GM10248 (cell line): ENCODE data around the gene CLSTN1.

ENCODE experiments used
- CTCF ChIA-PET: fragments of 300-600 bp; sonication (Branson Sonifier 250); formaldehyde crosslinking; extraction: SDS; loops from one replicate; lab custom pipeline; 2021; ENCODE audit warnings: antibody characterized with exemption; lab: Yijun Ruan, JAX
- POLR2A ChIA-PET: fragments of 350-650 bp; sonication (Branson Sonifier 250); formaldehyde crosslinking; extraction: SDS; loops from one replicate; lab custom pipeline; 2020; ENCODE audit warnings: antibody characterized with exemption; lab: Yijun Ruan, JAX
- DNase-seq: peaks from one replicate; pipeline ENCODE4 v3.0.0; 2012; ENCODE audit errors: extremely low spot score
- CTCF ChIP-seq: IDR thresholded peaks from 2 replicates; pipeline ENCODE4 v1.5.1; 2012; ENCODE audit warnings: mild to moderate bottlenecking, low read depth; ENCODE audit errors: extremely low read depth, missing control alignments, control extremely low read depth

Gene CLSTN1

DNA sequence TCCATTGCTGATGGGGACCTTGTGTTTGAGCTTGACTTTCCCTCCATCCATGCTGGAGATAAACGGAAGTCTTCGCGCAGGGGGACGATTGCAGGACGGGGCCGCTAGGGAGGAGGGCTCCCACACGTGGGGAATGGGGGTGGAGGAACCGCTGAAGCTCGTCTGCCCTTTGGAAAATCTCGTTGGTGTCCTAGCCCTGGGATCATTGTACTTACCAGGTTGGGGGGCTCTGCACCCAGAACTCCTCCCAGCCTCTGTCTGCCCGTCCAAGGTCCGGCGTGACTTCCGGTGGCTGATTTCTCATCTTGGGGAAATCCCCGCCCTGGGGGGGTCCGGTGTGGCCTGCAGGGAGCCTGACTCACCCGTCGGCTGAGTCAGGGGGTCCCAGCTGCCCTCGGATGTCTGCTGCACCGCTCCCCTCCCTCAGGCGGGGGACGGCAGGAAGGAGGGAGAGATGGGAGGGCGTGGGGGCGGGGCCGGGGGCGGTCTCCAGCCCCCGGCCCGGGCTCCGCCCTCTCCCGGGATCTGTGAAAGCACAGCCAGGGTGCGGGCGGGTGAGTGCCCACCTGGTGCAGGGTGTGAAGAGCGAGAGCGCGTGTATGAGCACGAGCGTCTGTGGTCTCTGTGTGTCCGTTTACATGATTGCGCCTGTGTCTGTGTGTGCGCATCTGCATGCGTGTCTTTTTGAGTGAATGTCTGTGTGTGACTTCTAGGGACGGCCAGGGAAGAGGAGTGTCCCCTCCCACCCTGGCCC, 136.5 kb downstream of the CLSTN1 start:
- POLR2A ChIA-PET: interaction anchor here (0.7 to 1.4 kb wide), 2 partner anchors 32 to 33 kb away, joined by 3 to 5 read pairs; no protein-coding TSS in a partner anchor
- CTCF ChIA-PET: interaction anchor here (0.9 to 3.8 kb wide), 6 partner anchors 8 to 72 kb away, joined by 3 to 18 read pairs (median 4); no protein-coding TSS in a partner anchor
- DNase-seq: peak; percentile 78
- peak; percentile 2 for TF ChIP-seq CTCF

GRCh38 chr1:9684801-9685200, 139.0 kb downstream of the CLSTN1 start:
- no peak for DNase-seq
- ChIA-PET CTCF (interaction anchor here (1.3 to 1.6 kb wide), 3 partner anchors 12 to 58 kb away, joined by 3 to 7 read pairs (median 3); no protein-coding TSS in a partner anchor), POLR2A (interaction anchor here (0.6 kb wide), 1 partner anchor 27 kb away, joined by 3 read pairs; no protein-coding TSS in a partner anchor)
- TF ChIP-seq CTCF: no peak

DNA sequence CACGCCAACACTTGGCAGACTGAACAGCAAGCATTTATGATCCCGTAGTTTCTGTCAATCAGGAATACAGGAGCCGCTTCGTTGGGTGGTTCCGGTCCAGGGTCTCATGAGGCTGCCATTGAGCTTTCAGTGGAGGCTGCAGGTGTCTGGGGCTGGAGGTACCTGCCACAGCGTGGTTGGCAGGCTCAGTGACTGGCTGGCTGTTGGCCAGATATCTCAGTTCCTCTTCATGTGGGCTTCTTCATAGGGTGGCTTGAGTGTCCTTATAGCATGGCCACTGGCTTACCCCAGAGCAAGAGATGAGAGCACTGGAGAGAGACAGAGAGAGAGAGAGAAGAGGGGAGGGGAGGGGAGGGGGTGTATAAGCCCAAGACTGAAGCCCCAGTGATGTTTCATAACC, 142.9 kb downstream of the CLSTN1 start:
- ChIA-PET CTCF (interaction anchor here (1.0 to 2.7 kb wide), 7 partner anchors 10 to 194 kb away, joined by 3 to 14 read pairs (median 3); partner anchors contain the start of gene PIK3CD), POLR2A (no interaction called here)
- DNase-seq: no peak
- no peak for TF ChIP-seq CTCF

DNA sequence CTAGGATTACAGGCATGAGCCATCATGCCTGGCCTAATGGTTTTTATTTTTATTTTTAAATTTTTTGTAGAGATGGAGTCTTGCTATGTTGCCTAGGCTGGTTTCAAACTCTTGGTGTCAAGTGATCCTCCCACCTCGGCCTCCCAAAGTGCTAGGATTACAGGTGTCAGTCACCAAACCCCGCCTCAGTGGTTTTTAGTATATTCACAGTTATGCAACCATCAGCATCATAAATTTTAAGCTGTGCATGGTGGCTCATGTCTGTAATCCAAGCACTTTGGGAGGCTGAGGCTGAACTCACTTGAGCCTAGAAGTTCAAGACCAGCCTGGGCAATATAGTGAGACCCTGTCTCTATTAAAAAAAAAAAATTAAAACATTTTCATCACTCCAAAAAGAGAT, 143.7 kb downstream of the CLSTN1 start:
- ChIA-PET CTCF (interaction anchor here (1.1 to 2.7 kb wide), 2 partner anchors 40 to 53 kb away, joined by 3 to 14 read pairs; no protein-coding TSS in a partner anchor), POLR2A (no interaction called here)
- DNase-seq: no peak
- no peak for TF ChIP-seq CTCF
